ENCODE results near the gene THBS1.

GRCh38 chr15:39558421-39558820 lies 22.5 kb upstream of the THBS1 start:
- TF ChIP-seq CTCF (IDR thresholded peaks at IDR 0.05) (no peak), EZH2 (IDR thresholded peaks at IDR 0.05; ENCODE audit: borderline replicate concordance, insufficient read depth, low read depth, low read length, poor library complexity, severe bottlenecking) (no peak)
